ENCODE measurements around the gene CLDND2.

- TF ChIP-seq CTCF (IDR thresholded peaks at IDR 0.05; ENCODE audit: borderline replicate concordance, extremely low read depth, low read length, poor library complexity, severe bottlenecking) = no peak
- TF ChIP-seq EZH2 (IDR thresholded peaks at IDR 0.05; ENCODE audit: borderline replicate concordance, low read depth, low read length, severe bottlenecking) = no peak
Observed at GRCh38 chr19:51386882-51387520, 18.2 kb upstream of the CLDND2 start.
